ENCODE data around the gene DCDC2B. TPM values are rescaled to one million over a fixed set of nuclear protein-coding genes. Genes with fewer than 3 reads are reported as not detected.

Gene DCDC2B
- total and polyA plus RNA-seq, 9 of the 15 experiments (the other 6 are each of a cell fraction or from before 2014, with no cell fraction given) = not detected

- TF ChIP-seq CUX1 (CRISPR knock-in tag; IDR thresholded peaks at IDR 0.05) (no peak), RBM17 (IDR thresholded peaks at IDR 0.05; ENCODE audit: borderline replicate concordance, low read depth, low read length) (no peak), ETS2 (tag; IDR thresholded peaks at IDR 0.05; ENCODE audit: borderline replicate concordance, poor library complexity, severe bottlenecking) (no peak), ZNF780A (CRISPR knock-in tag; IDR thresholded peaks at IDR 0.05) (no peak), ZNF324 (CRISPR knock-in tag; IDR thresholded peaks at IDR 0.05) (no peak)
- TF ChIP-seq, protein P1, sequence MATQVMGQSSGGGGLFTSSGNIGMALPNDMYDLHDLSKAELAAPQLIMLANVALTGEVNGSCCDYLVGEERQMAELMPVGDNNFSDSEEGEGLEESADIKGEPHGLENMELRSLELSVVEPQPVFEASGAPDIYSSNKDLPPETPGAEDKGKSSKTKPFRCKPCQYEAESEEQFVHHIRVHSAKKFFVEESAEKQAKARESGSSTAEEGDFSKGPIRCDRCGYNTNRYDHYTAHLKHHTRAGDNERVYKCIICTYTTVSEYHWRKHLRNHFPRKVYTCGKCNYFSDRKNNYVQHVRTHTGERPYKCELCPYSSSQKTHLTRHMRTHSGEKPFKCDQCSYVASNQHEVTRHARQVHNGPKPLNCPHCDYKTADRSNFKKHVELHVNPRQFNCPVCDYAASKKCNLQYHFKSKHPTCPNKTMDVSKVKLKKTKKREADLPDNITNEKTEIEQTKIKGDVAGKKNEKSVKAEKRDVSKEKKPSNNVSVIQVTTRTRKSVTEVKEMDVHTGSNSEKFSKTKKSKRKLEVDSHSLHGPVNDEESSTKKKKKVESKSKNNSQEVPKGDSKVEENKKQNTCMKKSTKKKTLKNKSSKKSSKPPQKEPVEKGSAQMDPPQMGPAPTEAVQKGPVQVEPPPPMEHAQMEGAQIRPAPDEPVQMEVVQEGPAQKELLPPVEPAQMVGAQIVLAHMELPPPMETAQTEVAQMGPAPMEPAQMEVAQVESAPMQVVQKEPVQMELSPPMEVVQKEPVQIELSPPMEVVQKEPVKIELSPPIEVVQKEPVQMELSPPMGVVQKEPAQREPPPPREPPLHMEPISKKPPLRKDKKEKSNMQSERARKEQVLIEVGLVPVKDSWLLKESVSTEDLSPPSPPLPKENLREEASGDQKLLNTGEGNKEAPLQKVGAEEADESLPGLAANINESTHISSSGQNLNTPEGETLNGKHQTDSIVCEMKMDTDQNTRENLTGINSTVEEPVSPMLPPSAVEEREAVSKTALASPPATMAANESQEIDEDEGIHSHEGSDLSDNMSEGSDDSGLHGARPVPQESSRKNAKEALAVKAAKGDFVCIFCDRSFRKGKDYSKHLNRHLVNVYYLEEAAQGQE (IDR thresholded peaks at IDR 0.05; ENCODE audit: borderline replicate concordance) = peak; percentile 88
- TF ChIP-seq, protein P1 (CRISPR knock-in tag; IDR thresholded peaks at IDR 0.05; ENCODE audit: low read depth) = no peak
- TF ChIP-seq, protein P2, sequence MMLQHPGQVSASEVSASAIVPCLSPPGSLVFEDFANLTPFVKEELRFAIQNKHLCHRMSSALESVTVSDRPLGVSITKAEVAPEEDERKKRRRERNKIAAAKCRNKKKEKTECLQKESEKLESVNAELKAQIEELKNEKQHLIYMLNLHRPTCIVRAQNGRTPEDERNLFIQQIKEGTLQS (IDR thresholded peaks at IDR 0.05) = no peak
- TF ChIP-seq, protein P2 (CRISPR knock-in tag; conservative IDR thresholded peaks at IDR 0.05) = 0 out of 2 replicates have a peak, but pooled peaks have one; percentile 18
Measured at GRCh38 chr1:32215629-32216480, 7.0 kb downstream of the DCDC2B start (continued).

Measured in K562 (cell line).